ENCODE measurements around the gene DMBX1. TPM values are rescaled to one million over a fixed set of nuclear protein-coding genes. Genes with fewer than 3 reads are reported as not detected.

Gene DMBX1
- total RNA-seq, 2 experiments from 2014 or later = 0.10 TPM; not detected in 1

DNA sequence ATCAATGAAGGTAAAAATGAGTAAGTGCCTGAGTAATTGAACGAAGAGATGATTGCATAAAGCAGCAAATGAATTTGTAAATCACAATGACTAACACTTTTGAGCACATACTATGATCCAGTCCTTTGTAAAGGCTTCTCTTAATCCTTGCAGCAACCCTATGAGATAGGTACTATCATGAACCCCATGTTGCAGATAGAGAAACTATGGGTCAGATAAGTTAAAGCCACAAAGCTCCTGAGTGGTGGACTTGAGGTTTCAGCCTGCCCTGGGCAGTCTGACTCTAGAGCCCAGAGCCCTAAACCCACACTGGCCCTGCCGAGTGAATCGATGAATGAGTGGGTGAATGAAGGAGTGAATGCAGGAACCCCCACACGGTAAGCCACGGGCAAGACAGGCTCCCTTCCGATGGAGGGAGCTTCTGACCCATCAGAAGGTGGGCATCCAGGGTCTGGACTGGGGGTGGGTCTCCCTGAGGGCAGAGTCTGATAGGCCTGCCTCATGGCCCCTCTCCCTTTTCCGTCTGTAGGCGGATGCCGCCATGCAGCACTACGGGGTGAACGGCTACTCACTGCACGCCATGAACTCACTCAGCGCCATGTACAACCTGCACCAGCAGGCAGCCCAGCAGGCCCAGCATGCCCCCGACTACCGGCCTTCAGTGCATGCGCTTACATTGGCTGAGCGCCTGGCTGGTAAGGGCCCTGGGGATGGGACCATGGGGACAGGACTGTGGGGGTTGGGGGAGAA lies 17.0 kb downstream of the DMBX1 start:
- POLR2A ChIA-PET = no interaction called here
- H3K4me1 Mint-ChIP-seq = no peaks in the 10 kb centered on the region
- no peak for DNase-seq
- H3K4me3 Mint-ChIP-seq = no peak overlapping the region
- no peaks in the 10 kb centered on the region for H3K36me3 Mint-ChIP-seq (ENCODE audit: low read depth)
- CTCF ChIA-PET = interaction anchor here (1.2 kb wide), 1 partner anchor 64 kb away, joined by 3 read pairs; no protein-coding TSS in a partner anchor
- H3K27me3 Mint-ChIP-seq = peaks cover 17% of the 10 kb centered on the region
- no peaks in the 10 kb centered on the region for H3K9me3 Mint-ChIP-seq
- no peak overlapping the region for H3K27ac Mint-ChIP-seq

DNA sequence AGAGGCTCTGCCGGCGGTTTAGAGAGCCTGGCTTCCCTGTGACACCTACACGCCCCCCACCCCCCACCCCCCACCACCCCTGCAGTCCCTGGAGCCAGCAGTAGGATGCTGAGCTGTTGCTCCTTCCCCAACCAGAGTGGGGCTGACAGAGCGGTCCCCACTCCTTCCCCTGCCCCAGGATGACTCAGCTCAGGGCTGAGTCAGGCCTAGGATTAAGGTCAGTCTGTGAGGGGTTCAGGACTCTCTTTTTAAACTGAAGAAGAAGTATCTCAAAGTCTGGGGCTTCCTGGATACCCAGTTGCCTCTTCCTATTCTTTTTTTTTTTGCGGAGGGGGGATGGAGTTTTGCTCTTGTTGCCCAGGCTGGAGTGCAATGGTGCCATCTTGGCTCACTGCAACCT lies 19.1 kb downstream of the DMBX1 start:
- no peak for DNase-seq
- Mint-ChIP-seq H3K9me3 (no peaks in the 10 kb centered on the region), H3K36me3 (ENCODE audit: low read depth) (no peaks in the 10 kb centered on the region), H3K4me3 (no peak overlapping the region), H3K27me3 (peaks cover 1% of the 10 kb centered on the region), H3K27ac (no peak overlapping the region), H3K4me1 (no peaks in the 10 kb centered on the region)
- CTCF ChIA-PET = interaction anchor here (1.1 kb wide), 1 partner anchor 25 kb away, joined by 3 read pairs; no protein-coding TSS in a partner anchor
- POLR2A ChIA-PET = no interaction called here

DNA sequence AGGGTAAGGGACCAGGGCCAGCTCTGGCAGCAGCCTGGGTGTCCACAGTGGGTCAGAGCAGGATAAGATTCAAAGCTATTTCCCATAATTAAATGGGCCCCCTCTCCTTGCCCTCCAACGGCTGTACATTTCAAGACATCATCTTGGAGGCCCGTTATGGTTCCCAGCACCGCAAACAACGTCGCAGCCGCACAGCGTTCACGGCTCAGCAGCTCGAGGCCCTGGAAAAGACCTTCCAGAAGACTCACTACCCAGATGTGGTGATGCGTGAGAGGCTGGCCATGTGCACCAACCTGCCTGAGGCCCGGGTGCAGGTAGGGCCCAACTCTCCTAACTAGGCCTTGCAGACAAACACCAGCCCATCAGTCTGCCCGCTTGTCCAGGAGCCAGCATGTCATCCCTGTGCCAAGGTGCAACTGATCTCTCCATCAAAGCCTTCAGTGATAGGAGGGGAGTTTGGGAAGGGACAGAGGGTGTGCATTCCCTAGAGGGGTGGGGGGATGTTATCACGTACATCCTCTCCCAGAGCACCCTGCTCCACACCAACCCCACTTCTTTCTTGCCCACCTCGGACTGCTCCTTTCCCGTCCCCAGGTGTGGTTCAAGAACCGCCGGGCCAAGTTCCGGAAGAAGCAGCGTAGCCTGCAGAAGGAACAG lies 20.8 kb downstream of the DMBX1 start:
- Mint-ChIP-seq H3K4me1 (no peaks in the 10 kb centered on the region), H3K36me3 (ENCODE audit: low read depth) (no peaks in the 10 kb centered on the region), H3K4me3 (no peak overlapping the region), H3K27me3 (no peaks in the 10 kb centered on the region), H3K9me3 (no peaks in the 10 kb centered on the region), H3K27ac (no peak overlapping the region)
- CTCF ChIA-PET = interaction anchor here (1.2 kb wide), 1 partner anchor 28 kb away, joined by 3 read pairs; no protein-coding TSS in a partner anchor
- POLR2A ChIA-PET = no interaction called here
- DNase-seq = no peak

DNA sequence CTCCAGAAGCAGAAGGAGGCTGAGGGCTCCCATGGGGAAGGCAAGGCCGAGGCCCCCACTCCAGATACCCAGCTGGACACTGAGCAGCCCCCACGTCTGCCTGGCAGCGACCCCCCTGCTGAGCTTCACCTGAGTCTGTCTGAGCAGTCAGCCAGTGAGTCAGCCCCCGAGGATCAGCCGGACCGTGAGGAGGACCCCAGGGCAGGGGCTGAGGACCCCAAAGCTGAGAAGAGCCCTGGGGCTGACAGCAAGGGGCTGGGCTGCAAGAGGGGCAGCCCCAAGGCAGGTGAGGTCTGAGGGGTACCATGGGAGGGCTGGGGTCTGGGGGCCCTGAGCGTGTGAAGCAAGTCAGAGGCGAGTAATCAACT lies 21.3 kb downstream of the DMBX1 start:
- ChIA-PET POLR2A (no interaction called here), CTCF (interaction anchor here (1.1 to 1.2 kb wide), 2 partner anchors 10 to 28 kb away, joined by 3 read pairs; no protein-coding TSS in a partner anchor)
- H3K27me3 Mint-ChIP-seq = peaks cover under 1% of the 10 kb centered on the region
- DNase-seq = no peak
- no peak overlapping the region for H3K27ac Mint-ChIP-seq
- H3K36me3 Mint-ChIP-seq (ENCODE audit: low read depth) = no peaks in the 10 kb centered on the region
- H3K4me1 Mint-ChIP-seq = no peaks in the 10 kb centered on the region
- H3K9me3 Mint-ChIP-seq = no peaks in the 10 kb centered on the region
- no peak overlapping the region for H3K4me3 Mint-ChIP-seq

DNA sequence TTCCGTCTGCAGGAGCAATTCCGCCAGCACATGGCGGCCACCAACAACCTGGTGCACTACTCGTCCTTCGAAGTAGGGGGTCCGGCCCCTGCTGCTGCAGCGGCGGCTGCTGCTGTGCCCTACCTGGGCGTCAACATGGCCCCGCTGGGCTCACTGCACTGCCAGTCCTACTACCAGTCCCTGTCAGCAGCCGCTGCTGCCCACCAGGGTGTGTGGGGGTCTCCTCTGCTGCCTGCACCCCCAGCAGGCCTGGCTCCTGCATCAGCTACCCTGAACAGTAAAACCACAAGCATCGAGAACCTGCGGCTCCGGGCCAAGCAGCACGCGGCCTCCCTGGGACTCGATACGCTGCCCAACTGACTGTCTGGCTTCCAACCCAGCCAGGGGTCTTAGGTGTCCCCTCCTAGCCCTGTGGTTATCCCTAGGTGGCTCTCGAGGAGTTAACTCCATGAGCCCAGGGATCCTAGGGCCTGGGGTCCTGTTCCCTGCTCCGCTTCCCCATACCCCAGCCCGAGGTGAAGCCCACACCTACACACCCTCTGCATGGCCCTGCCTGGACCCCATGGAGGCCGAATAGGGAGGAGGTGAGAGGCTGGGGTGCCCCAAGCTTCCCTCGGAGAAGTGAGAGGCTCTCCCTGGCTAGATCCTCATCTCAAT lies 22.6 kb downstream of the DMBX1 start:
- Mint-ChIP-seq H3K36me3 (ENCODE audit: low read depth) (no peaks in the 10 kb centered on the region), H3K27ac (no peak overlapping the region), H3K27me3 (peaks cover 12% of the 10 kb centered on the region), H3K9me3 (no peaks in the 10 kb centered on the region), H3K4me3 (no peak overlapping the region), H3K4me1 (no peaks in the 10 kb centered on the region)
- ChIA-PET CTCF (interaction anchor here (1.8 kb wide), 1 partner anchor 9 kb away, joined by 8 read pairs; no protein-coding TSS in a partner anchor), POLR2A (no interaction called here)
- DNase-seq = no peak

DNA sequence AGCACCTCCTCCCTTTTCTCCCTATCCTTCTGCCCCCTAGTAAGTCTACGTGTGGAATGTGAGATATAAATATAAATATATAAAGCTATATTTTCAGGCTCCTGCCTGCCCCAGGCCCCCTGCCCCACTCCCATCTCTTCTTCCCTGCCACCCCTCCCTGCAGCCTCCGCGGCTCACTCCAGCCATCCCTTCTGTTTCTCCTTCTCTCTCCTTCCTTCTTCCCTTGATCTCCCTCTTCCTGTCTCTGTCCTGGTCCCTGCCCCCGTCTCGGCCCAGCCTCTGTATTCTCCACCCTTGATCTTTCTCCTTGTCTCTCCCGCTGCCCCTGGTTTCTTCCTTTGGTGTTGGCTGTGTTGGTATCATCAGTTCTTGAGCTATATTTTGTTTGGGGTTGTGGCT lies 23.2 kb downstream of the DMBX1 start:
- CTCF ChIA-PET = interaction anchor here (1.3 to 1.8 kb wide), 2 partner anchors 9 to 21 kb away, joined by 4 to 8 read pairs; no protein-coding TSS in a partner anchor
- no peak for DNase-seq
- no peak overlapping the region for H3K27ac Mint-ChIP-seq
- H3K36me3 Mint-ChIP-seq (ENCODE audit: low read depth) = no peaks in the 10 kb centered on the region
- H3K4me1 Mint-ChIP-seq = no peaks in the 10 kb centered on the region
- POLR2A ChIA-PET = no interaction called here
- peaks cover 15% of the 10 kb centered on the region for H3K27me3 Mint-ChIP-seq
- no peaks in the 10 kb centered on the region for H3K9me3 Mint-ChIP-seq
- H3K4me3 Mint-ChIP-seq = no peak overlapping the region

DNA sequence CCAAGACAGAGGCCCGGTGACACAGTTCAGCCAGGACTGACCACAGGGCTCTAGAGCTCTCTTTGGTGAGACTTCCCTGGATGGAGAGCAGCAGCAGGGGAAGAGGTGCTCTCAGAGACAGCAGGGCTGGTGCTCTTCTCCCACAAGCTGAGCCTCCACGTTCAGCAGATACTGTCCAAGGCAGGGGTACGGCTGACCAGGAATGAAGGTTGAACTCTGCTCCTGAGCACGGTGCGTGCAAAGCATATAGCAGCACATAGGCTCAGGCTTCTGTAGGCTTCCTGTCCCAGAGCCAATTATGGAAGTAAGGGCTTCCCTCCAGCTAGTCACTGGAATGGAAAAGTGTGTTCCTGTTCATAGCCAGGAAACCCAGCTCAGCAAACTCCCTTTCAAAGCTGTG lies 23.9 kb downstream of the DMBX1 start:
- Mint-ChIP-seq H3K36me3 (ENCODE audit: low read depth) (no peaks in the 10 kb centered on the region), H3K27ac (no peak overlapping the region), H3K27me3 (peaks cover 21% of the 10 kb centered on the region), H3K9me3 (no peaks in the 10 kb centered on the region), H3K4me1 (no peaks in the 10 kb centered on the region), H3K4me3 (no peak overlapping the region)
- CTCF ChIA-PET = interaction anchor here (1.3 to 1.8 kb wide), 2 partner anchors 8 to 20 kb away, joined by 4 to 8 read pairs; no protein-coding TSS in a partner anchor
- POLR2A ChIA-PET = no interaction called here
- DNase-seq = no peak

DNA sequence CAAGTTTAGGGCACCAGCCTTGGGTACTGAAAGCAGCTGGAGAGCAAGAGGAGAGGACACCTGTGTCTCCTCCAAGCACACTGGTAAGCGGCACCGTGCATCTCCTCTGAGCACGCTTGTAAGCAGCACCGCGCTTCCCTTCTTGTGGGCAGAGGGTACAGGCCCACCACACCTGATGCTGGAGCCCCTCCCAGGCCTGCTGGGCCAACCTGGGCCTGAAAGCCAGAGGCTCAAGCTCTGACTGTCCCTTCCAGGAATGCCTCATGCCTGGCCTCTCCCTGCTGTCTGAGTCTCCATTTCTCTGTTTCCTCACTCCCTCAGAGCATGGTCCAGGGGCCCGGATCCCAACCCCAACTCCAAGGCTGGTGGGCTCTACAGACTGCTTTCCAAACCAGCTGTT lies 25.9 kb downstream of the DMBX1 start:
- peaks cover 21% of the 10 kb centered on the region for H3K27me3 Mint-ChIP-seq
- H3K4me1 Mint-ChIP-seq = no peaks in the 10 kb centered on the region
- ChIA-PET CTCF (interaction anchor here (0.6 to 0.9 kb wide), 2 partner anchors 17 to 784 kb away, joined by 3 read pairs; no protein-coding TSS in a partner anchor), POLR2A (no interaction called here)
- no peak for DNase-seq
- H3K27ac Mint-ChIP-seq = no peak overlapping the region
- no peaks in the 10 kb centered on the region for H3K36me3 Mint-ChIP-seq (ENCODE audit: low read depth)
- no peaks in the 10 kb centered on the region for H3K9me3 Mint-ChIP-seq
- H3K4me3 Mint-ChIP-seq = no peak overlapping the region

DNA sequence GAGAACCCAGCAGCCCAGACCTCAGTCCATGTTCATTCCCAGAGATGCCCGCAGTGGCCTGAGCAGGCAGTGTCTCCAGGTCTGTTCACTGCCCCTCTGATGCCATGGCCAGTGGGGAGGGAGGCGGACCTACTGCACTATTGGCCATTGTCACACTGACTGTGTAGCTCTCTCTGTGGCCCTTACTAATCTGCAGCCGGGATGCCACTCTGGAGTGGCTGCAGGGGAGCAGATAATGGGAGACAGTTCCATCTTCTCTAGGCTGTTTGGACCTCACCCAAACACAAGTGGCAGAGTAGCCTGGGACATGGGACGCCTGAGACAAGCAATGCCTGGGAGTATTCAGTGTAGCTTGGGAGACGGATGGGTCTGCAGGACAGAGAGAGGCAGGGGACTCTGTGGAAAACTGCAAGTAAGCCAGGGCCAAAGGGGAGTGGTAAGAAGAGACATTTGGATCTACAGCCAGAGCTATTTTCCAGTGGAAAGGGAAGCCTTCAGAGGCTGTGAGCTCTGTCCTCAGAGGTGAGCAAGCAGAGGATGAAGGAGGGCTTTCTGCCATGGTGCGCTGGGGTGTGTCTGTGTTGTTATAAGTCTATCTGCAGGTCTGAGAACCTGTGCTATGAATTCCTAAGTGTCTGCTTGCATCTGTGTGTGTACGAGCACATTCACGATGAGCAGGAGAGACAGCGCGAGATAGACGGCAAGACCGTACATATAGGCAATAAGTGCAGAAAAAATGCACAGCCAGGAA lies 26.7 kb downstream of the DMBX1 start:
- Mint-ChIP-seq H3K27me3 (peaks cover 21% of the 10 kb centered on the region), H3K27ac (no peak overlapping the region), H3K4me1 (peaks cover 2% of the 10 kb centered on the region), H3K36me3 (ENCODE audit: low read depth) (no peaks in the 10 kb centered on the region), H3K9me3 (no peaks in the 10 kb centered on the region), H3K4me3 (no peak overlapping the region)
- CTCF ChIA-PET = interaction anchor here (0.6 to 1.2 kb wide), 3 partner anchors 9 to 73 kb away, joined by 3 read pairs; no protein-coding TSS in a partner anchor
- DNase-seq = no peak
- POLR2A ChIA-PET = no interaction called here

DNA sequence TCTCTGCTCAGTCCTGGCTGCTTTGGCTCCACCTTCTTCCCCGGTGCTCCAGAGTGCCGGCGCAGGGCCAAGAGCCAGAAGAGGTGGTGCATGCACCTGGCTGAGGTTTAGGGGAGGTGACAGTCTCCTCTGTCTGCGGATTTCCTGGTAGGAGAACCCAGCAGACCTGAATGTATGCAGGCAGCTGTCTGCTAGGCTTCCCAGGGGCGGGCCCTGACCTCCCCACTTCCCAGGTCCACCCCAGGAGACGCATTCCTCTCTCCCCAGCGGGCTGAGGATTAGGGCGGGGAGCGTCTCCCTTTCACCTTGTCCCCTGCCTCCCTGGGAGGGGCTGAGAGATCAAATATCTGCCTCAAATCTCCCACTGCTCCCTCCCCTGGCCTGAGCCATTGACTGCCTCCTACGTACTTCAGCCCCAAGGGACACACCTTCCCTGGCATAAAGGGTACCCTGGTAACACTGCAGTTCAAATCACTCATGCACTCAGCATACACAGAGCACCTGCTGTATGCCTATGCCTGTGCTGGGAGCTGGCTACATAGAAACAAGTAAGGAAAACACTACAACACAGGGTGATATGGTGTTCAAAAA lies 27.5 kb downstream of the DMBX1 start:
- Mint-ChIP-seq H3K4me3 (no peak overlapping the region), H3K9me3 (no peaks in the 10 kb centered on the region), H3K27me3 (peaks cover 21% of the 10 kb centered on the region), H3K36me3 (ENCODE audit: low read depth) (no peaks in the 10 kb centered on the region), H3K27ac (no peak overlapping the region), H3K4me1 (peaks cover 7% of the 10 kb centered on the region)
- ChIA-PET POLR2A (no interaction called here), CTCF (interaction anchor here (0.6 to 1.2 kb wide), 4 partner anchors 9 to 83 kb away, joined by 3 read pairs; no protein-coding TSS in a partner anchor)
- DNase-seq = no peak

DNA sequence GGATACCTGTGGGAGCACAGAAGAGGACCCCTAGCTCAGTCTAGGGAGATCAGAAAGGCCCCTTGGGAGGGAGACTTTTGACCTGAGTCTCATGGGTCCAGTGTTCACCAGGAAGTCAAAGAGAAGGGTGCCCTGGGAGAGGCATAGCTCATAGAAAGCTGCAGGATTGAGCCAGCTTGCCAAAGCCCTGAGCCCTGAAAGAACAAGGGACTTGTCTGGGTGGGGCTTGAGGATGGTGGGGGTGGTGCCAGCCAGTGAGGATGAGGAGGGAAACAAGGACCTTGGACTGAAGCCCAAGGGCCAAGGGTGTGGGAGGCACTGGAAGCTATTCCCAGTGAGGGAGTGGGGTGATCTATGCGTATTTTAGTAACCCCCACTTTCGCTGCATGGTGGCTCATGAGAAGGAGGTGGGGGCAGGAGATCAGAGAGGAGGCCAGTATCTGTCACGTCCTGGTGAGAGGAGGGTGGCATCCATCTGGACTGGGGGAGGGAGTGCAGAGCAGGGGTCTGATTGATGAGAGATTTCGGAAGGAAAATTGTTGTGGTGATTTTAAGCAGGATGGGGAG lies 28.4 kb downstream of the DMBX1 start:
- Mint-ChIP-seq H3K9me3 (no peaks in the 10 kb centered on the region), H3K27ac (no peak overlapping the region), H3K36me3 (ENCODE audit: low read depth) (no peaks in the 10 kb centered on the region), H3K4me3 (no peak overlapping the region), H3K4me1 (peaks cover 13% of the 10 kb centered on the region), H3K27me3 (peaks cover 21% of the 10 kb centered on the region)
- CTCF ChIA-PET = interaction anchor here (0.7 to 1.6 kb wide), 3 partner anchors 14 to 84 kb away, joined by 3 to 4 read pairs (median 3); no protein-coding TSS in a partner anchor
- POLR2A ChIA-PET = no interaction called here
- no peak for DNase-seq

DNA sequence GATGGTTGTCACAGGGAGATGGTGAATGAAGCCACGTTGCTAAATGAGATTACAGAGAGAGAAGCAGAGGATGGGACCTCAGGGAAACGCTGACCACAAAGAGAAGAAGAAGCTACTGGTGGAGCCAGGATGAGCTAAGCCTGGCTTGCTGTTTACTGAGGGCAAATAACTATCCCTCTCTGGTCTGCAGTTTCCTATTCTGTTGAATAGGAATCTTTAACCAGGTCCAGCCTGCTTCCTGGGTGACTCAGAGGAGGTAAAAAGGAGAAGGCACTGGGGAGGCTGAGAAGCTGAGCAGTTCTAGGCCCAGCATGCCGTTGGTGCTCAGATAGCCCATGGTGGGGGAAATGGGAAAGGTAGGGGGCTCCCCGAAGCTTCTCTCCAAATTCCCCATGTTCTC lies 29.6 kb downstream of the DMBX1 start:
- Mint-ChIP-seq H3K27ac (no peak overlapping the region), H3K4me1 (peaks cover 13% of the 10 kb centered on the region), H3K4me3 (no peak overlapping the region), H3K9me3 (no peaks in the 10 kb centered on the region), H3K36me3 (ENCODE audit: low read depth) (no peaks in the 10 kb centered on the region), H3K27me3 (peaks cover 21% of the 10 kb centered on the region)
- no peak for DNase-seq
- ChIA-PET CTCF (interaction anchor here (0.9 to 1.6 kb wide), 2 partner anchors 14 to 67 kb away, joined by 3 to 4 read pairs; no protein-coding TSS in a partner anchor), POLR2A (no interaction called here)

Measured in activated CD4-positive, alpha-beta T cell treated with anti-CD3 and anti-CD28 coated beads, Interleukin-2, amount 10 ng/mL, durations not matched to agents 7 days and 5 days (primary cell).